GM23338 (cell line): ENCODE measurements around the gene AMFR. TPM values are rescaled to one million over a fixed set of nuclear protein-coding genes. Genes with fewer than 3 reads are reported as not detected.

ENCODE experiments used
- ATAC-seq: fragments of 200-7000 bp; cut with Tn5 transposase; 3 replicates; pipeline ENCODE4 v1.9.1; 2020
- DNase-seq: peaks from one replicate; pipeline ENCODE4 v3.0.0-alpha.2; 2015; ENCODE audit warnings: low spot score
- H2AFZ ChIP-seq: fragments of 200-600 bp; sonication (generic); 2 replicates; pipeline ENCODE4 v1.8.0; 2016; ENCODE audit warnings: antibody characterized with exemption, mild to moderate bottlenecking, moderate library complexity
- H3F3A ChIP-seq: fragments of 200-600 bp; sonication (generic); replicated peaks from 2 replicates; pipeline ENCODE4 v1.8.0; 2017; ENCODE audit warnings: antibody characterized with exemption, mixed run types, low read depth
- H3K27ac ChIP-seq: fragments of 200-600 bp; sonication (generic); 2 replicates; pipeline ENCODE4 v1.6.1; 2016; ENCODE audit warnings: low read depth
- H3K27me3 ChIP-seq: fragments of 200-600 bp; sonication (generic); 2 replicates; pipeline ENCODE4 v1.8.0; 2016; ENCODE audit warnings: mild to moderate bottlenecking, mixed run types, moderate library complexity; ENCODE audit not compliant: insufficient read depth
- H3K36me3 ChIP-seq: fragments of 200-600 bp; sonication (generic); 2 replicates; pipeline ENCODE4 v1.8.0; 2016; ENCODE audit warnings: mild to moderate bottlenecking; ENCODE audit not compliant: insufficient read depth
- H3K4me1 ChIP-seq: fragments of 200-600 bp; sonication (generic); 2 replicates; pipeline ENCODE4 v1.8.0; 2016; ENCODE audit warnings: mild to moderate bottlenecking, moderate library complexity; ENCODE audit not compliant: insufficient read depth
- H3K4me2 ChIP-seq: fragments of 200-600 bp; sonication (generic); 2 replicates; pipeline ENCODE4 v1.7.1; 2017; ENCODE audit warnings: mixed run types
- H3K4me3 ChIP-seq: fragments of 200-600 bp; sonication (generic); 2 replicates; pipeline ENCODE4 v1.6.1; 2016; ENCODE audit warnings: mixed run types
- H3K79me2 ChIP-seq: fragments of 200-600 bp; sonication (generic); replicated peaks from 2 replicates; pipeline ENCODE4 v1.8.0; 2017; ENCODE audit warnings: mild to moderate bottlenecking; ENCODE audit not compliant: insufficient read depth
- H3K9me2 ChIP-seq: fragments of 200-600 bp; sonication (generic); 2 replicates; pipeline ENCODE4 v1.8.0; 2017; ENCODE audit not compliant: insufficient read depth
- H4K20me1 ChIP-seq: fragments of 200-600 bp; sonication (generic); replicated peaks from 2 replicates; pipeline ENCODE4 v1.8.0; 2017; ENCODE audit warnings: mild to moderate bottlenecking; ENCODE audit not compliant: insufficient read depth
- H3K27ac Mint-ChIP-seq: 2 replicates; pipeline ENCODE4 v1.8.0; 2020; ENCODE audit warnings: inconsistent platforms, mild to moderate bottlenecking, moderate library complexity, mixed read lengths
- H3K27me3 Mint-ChIP-seq: 3 replicates; pipeline ENCODE4 v1.8.0; 2022; ENCODE audit warnings: low read depth, mild to moderate bottlenecking, moderate library complexity, mixed read lengths, inconsistent platforms; ENCODE audit not compliant: insufficient read depth, poor library complexity
- H3K36me3 Mint-ChIP-seq: 3 replicates; pipeline ENCODE4 v1.8.0; 2021; ENCODE audit warnings: low read depth, mild to moderate bottlenecking, inconsistent platforms, moderate library complexity, mixed read lengths
- H3K4me1 Mint-ChIP-seq: 3 replicates; pipeline ENCODE4 v1.8.0; 2020; ENCODE audit warnings: mild to moderate bottlenecking, inconsistent platforms, mixed read lengths
- H3K4me3 Mint-ChIP-seq: 3 replicates; pipeline ENCODE4 v1.8.0; 2021; ENCODE audit warnings: moderate library complexity, mild to moderate bottlenecking, inconsistent platforms, mixed read lengths
- H3K9me3 Mint-ChIP-seq: 3 replicates; pipeline ENCODE4 v1.8.0; 2020; ENCODE audit warnings: moderate library complexity, mild to moderate bottlenecking, inconsistent platforms, mixed read lengths
- CREB1 ChIP-seq: fragments of 250-450 bp; sonication (Bioruptor Pico); IDR thresholded peaks from 2 replicates; pipeline ENCODE4 v1.5.0; 2020; ENCODE audit warnings: low read depth, mild to moderate bottlenecking, moderate library complexity
- EZH2 ChIP-seq: fragments of 200-600 bp; sonication (generic); IDR thresholded peaks from one replicate; pipeline ENCODE4 v1.8.0; 2017; ENCODE audit warnings: antibody characterized with exemption, mild to moderate bottlenecking, low read depth; ENCODE audit not compliant: unreplicated experiment
- NANOG ChIP-seq: IDR thresholded peaks from 2 replicates; pipeline ENCODE4 v1.6.1; 2016; ENCODE audit warnings: antibody characterized with exemption, borderline replicate concordance
- STAT1 ChIP-seq: IDR thresholded peaks from one replicate; pipeline ENCODE4 v1.6.1; 2016; ENCODE audit warnings: antibody characterized with exemption; ENCODE audit not compliant: unreplicated experiment
- ZNF331 ChIP-seq: fragments of 250-450 bp; sonication (Bioruptor Pico); IDR thresholded peaks from 2 replicates; pipeline ENCODE4 v1.5.0; 2020; ENCODE audit warnings: low read depth, mild to moderate bottlenecking, moderate library complexity
- polyA plus RNA-seq: library from polyadenylated mRNA; unstranded; fragments of >200 nt; fragmentation: Nextera tagmentation; extraction: Ambion mirVana; gene quantifications from 2 replicates; pipeline ENCODE4 v1.2.1, GENCODE V29; 2016
- total RNA-seq: library from RNA; depleted of rRNA; stranded (reverse); fragments of >200 nt; shearing (Covaris generic); gene quantifications from 2 replicates; pipeline ENCODE4 v1.2.3, GENCODE V29; 2014
- TF ChIP-seq, protein P1 (sequence below): IDR thresholded peaks from 2 replicates; pipeline ENCODE4 v1.6.1; 2016; ENCODE audit warnings: antibody characterized with exemption
- TF ChIP-seq, protein P2 (sequence below): IDR thresholded peaks from one replicate; pipeline ENCODE4 v1.6.1; 2018; ENCODE audit warnings: antibody characterized with exemption; ENCODE audit not compliant: unreplicated experiment
- TF ChIP-seq, protein P3 (sequence below): fragments of 250-450 bp; sonication (Bioruptor Pico); IDR thresholded peaks from 2 replicates; pipeline ENCODE4 v1.5.0; 2020; ENCODE audit warnings: mild to moderate bottlenecking, moderate library complexity

AMFR gene
- total and polyA plus RNA-seq, 2 experiments from 2014 or later = 9.0 to 41.1 TPM

DNA sequence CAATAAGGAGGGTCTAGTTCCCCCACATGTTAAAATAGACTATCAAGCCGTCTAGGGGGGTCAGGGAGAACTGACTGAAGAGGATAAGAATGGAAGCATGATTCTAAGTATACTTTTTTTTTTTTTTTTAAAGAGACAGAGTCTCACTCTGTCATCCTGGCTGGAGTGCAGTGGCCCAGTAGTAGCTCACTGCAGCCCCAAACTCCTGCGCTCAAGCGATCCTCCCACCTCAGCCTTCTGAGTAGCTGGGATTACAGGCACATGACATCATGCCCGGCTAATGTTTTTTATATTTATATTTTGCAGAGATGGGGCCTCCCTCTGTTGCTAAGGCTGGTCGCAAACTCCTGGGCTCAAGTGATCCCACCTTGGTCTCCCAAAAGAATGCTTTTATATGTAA, 14.2 kb downstream of the AMFR start (continued):
- TF ChIP-seq NANOG (no peak), EZH2 (no peak), ZNF331 (CRISPR knock-in tag) (no peak), CREB1 (CRISPR knock-in tag) (no peak)
- TF ChIP-seq, protein P1, sequence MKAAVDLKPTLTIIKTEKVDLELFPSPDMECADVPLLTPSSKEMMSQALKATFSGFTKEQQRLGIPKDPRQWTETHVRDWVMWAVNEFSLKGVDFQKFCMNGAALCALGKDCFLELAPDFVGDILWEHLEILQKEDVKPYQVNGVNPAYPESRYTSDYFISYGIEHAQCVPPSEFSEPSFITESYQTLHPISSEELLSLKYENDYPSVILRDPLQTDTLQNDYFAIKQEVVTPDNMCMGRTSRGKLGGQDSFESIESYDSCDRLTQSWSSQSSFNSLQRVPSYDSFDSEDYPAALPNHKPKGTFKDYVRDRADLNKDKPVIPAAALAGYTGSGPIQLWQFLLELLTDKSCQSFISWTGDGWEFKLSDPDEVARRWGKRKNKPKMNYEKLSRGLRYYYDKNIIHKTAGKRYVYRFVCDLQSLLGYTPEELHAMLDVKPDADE = no peak

DNA sequence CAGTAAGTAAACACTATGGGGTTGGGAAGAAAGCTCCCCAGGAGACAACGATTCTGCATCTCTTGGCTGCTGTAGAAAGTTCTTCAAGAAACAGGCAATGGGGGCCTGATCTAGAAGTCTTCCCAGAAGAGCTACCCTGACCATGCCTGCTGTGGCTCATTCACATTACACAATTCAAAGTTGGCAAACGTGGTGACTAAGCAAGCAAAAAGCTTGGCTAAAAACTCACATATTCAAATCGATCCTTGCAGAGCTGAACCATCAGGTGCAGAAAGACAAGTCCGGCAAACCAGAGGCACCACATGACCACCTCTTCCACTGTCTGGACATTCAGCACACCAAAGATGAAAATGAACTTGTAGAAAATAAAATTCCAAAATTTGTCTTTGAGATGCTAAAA, 16.1 kb downstream of the AMFR start:
- Histone ChIP-seq H3K4me2 (no peak overlapping the region), H3F3A (no peaks in the 10 kb centered on the region), H3K4me1 (no peaks in the 10 kb centered on the region), H3K79me2 (peaks cover 9% of the 10 kb centered on the region), H3K4me3 (no peak overlapping the region), H3K27ac (no peak overlapping the region), H2AFZ (no peak overlapping the region), H3K27me3 (no peaks in the 10 kb centered on the region), H3K9me2 (no peaks in the 10 kb centered on the region), H4K20me1 (peaks cover 6% of the 10 kb centered on the region; the same call in 1 of the 2 replicates), H3K36me3 (peaks cover 3% of the 10 kb centered on the region; the same call in 1 of the 2 replicates)
- no peaks in the 10 kb centered on the region for H3K9me3 Mint-ChIP-seq
- peaks cover 25% of the 10 kb centered on the region for H3K36me3 Mint-ChIP-seq
- TF ChIP-seq, protein P2, sequence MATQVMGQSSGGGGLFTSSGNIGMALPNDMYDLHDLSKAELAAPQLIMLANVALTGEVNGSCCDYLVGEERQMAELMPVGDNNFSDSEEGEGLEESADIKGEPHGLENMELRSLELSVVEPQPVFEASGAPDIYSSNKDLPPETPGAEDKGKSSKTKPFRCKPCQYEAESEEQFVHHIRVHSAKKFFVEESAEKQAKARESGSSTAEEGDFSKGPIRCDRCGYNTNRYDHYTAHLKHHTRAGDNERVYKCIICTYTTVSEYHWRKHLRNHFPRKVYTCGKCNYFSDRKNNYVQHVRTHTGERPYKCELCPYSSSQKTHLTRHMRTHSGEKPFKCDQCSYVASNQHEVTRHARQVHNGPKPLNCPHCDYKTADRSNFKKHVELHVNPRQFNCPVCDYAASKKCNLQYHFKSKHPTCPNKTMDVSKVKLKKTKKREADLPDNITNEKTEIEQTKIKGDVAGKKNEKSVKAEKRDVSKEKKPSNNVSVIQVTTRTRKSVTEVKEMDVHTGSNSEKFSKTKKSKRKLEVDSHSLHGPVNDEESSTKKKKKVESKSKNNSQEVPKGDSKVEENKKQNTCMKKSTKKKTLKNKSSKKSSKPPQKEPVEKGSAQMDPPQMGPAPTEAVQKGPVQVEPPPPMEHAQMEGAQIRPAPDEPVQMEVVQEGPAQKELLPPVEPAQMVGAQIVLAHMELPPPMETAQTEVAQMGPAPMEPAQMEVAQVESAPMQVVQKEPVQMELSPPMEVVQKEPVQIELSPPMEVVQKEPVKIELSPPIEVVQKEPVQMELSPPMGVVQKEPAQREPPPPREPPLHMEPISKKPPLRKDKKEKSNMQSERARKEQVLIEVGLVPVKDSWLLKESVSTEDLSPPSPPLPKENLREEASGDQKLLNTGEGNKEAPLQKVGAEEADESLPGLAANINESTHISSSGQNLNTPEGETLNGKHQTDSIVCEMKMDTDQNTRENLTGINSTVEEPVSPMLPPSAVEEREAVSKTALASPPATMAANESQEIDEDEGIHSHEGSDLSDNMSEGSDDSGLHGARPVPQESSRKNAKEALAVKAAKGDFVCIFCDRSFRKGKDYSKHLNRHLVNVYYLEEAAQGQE = no peak
- TF ChIP-seq, protein P3, sequence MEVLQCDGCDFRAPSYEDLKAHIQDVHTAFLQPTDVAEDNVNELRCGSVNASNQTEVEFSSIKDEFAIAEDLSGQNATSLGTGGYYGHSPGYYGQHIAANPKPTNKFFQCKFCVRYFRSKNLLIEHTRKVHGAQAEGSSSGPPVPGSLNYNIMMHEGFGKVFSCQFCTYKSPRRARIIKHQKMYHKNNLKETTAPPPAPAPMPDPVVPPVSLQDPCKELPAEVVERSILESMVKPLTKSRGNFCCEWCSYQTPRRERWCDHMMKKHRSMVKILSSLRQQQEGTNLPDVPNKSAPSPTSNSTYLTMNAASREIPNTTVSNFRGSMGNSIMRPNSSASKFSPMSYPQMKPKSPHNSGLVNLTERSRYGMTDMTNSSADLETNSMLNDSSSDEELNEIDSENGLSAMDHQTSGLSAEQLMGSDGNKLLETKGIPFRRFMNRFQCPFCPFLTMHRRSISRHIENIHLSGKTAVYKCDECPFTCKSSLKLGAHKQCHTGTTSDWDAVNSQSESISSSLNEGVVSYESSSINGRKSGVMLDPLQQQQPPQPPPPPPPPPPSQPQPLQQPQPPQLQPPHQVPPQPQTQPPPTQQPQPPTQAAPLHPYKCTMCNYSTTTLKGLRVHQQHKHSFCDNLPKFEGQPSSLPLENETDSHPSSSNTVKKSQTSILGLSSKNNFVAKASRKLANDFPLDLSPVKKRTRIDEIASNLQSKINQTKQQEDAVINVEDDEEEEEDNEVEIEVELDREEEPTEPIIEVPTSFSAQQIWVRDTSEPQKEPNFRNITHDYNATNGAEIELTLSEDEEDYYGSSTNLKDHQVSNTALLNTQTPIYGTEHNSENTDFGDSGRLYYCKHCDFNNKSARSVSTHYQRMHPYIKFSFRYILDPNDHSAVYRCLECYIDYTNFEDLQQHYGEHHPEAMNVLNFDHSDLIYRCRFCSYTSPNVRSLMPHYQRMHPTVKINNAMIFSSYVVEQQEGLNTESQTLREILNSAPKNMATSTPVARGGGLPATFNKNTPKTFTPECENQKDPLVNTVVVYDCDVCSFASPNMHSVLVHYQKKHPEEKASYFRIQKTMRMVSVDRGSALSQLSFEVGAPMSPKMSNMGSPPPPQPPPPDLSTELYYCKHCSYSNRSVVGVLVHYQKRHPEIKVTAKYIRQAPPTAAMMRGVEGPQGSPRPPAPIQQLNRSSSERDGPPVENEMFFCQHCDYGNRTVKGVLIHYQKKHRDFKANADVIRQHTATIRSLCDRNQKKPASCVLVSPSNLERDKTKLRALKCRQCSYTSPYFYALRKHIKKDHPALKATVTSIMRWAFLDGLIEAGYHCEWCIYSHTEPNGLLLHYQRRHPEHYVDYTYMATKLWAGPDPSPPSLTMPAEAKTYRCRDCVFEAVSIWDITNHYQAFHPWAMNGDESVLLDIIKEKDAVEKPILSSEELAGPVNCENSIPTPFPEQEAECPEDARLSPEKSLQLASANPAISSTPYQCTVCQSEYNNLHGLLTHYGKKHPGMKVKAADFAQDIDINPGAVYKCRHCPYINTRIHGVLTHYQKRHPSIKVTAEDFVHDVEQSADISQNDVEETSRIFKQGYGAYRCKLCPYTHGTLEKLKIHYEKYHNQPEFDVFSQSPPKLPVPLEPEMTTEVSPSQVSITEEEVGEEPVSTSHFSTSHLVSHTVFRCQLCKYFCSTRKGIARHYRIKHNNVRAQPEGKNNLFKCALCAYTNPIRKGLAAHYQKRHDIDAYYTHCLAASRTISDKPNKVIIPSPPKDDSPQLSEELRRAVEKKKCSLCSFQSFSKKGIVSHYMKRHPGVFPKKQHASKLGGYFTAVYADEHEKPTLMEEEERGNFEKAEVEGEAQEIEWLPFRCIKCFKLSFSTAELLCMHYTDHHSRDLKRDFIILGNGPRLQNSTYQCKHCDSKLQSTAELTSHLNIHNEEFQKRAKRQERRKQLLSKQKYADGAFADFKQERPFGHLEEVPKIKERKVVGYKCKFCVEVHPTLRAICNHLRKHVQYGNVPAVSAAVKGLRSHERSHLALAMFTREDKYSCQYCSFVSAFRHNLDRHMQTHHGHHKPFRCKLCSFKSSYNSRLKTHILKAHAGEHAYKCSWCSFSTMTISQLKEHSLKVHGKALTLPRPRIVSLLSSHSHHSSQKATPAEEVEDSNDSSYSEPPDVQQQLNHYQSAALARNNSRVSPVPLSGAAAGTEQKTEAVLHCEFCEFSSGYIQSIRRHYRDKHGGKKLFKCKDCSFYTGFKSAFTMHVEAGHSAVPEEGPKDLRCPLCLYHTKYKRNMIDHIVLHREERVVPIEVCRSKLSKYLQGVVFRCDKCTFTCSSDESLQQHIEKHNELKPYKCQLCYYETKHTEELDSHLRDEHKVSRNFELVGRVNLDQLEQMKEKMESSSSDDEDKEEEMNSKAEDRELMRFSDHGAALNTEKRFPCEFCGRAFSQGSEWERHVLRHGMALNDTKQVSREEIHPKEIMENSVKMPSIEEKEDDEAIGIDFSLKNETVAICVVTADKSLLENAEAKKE (CRISPR knock-in tag) = no peak
- TF ChIP-seq EZH2 (no peak), NANOG (no peak), STAT1 (no peak)
- H3K27me3 Mint-ChIP-seq = no peaks in the 10 kb centered on the region
- H3K4me1 Mint-ChIP-seq = peaks cover 2% of the 10 kb centered on the region; the same call in 2 of the 3 replicates
- ATAC-seq (no peak), DNase-seq (no peak)
- H3K27ac Mint-ChIP-seq = no peak overlapping the region
- H3K4me3 Mint-ChIP-seq = no peak overlapping the region
